Measurements from ENCODE around the gene ALKAL2.

DNA sequence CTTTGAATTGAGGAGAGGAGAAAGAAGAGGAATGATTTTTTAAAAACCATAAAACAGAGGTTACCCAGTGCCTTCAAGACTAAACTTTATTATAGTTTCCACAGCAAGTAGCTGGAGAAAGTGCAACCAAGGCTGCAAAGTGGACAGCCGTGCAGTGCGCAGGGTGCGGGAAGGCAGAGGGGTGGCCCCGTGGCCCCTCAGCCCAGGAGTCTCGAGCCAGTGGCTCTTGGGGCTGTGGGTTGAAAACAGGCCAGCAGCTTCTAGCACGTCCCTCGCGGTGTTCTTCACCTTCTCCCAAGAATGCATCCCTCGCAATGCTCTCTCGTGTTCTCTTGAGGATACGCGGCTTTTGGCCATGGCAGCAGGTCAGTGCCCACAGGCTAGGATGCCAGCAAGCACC lies 28.5 kb upstream of the ALKAL2 start:
- TF ChIP-seq, protein P1, sequence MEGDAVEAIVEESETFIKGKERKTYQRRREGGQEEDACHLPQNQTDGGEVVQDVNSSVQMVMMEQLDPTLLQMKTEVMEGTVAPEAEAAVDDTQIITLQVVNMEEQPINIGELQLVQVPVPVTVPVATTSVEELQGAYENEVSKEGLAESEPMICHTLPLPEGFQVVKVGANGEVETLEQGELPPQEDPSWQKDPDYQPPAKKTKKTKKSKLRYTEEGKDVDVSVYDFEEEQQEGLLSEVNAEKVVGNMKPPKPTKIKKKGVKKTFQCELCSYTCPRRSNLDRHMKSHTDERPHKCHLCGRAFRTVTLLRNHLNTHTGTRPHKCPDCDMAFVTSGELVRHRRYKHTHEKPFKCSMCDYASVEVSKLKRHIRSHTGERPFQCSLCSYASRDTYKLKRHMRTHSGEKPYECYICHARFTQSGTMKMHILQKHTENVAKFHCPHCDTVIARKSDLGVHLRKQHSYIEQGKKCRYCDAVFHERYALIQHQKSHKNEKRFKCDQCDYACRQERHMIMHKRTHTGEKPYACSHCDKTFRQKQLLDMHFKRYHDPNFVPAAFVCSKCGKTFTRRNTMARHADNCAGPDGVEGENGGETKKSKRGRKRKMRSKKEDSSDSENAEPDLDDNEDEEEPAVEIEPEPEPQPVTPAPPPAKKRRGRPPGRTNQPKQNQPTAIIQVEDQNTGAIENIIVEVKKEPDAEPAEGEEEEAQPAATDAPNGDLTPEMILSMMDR (IDR thresholded peaks at IDR 0.05; ENCODE audit: poor library complexity, severe bottlenecking), result no peak
- TF ChIP-seq EP300 (conservative IDR thresholded peaks at IDR 0.05; ENCODE audit: poor library complexity, severe bottlenecking) (no peak), RAD21 (conservative IDR thresholded peaks at IDR 0.05) (no peak), SMC3 (conservative IDR thresholded peaks at IDR 0.05; ENCODE audit: poor library complexity) (no peak), TAF1 (IDR thresholded peaks at IDR 0.05; ENCODE audit: low read depth) (no peak), POLR2AphosphoS5 (IDR thresholded peaks at IDR 0.05) (no peak), EZH2 (IDR thresholded peaks at IDR 0.05; ENCODE audit: borderline replicate concordance, insufficient read depth, low read length, poor library complexity, severe bottlenecking) (no peak), MXI1 (conservative IDR thresholded peaks at IDR 0.05; ENCODE audit: poor library complexity, severe bottlenecking) (no peak)
- TF ChIP-seq, protein P2, sequence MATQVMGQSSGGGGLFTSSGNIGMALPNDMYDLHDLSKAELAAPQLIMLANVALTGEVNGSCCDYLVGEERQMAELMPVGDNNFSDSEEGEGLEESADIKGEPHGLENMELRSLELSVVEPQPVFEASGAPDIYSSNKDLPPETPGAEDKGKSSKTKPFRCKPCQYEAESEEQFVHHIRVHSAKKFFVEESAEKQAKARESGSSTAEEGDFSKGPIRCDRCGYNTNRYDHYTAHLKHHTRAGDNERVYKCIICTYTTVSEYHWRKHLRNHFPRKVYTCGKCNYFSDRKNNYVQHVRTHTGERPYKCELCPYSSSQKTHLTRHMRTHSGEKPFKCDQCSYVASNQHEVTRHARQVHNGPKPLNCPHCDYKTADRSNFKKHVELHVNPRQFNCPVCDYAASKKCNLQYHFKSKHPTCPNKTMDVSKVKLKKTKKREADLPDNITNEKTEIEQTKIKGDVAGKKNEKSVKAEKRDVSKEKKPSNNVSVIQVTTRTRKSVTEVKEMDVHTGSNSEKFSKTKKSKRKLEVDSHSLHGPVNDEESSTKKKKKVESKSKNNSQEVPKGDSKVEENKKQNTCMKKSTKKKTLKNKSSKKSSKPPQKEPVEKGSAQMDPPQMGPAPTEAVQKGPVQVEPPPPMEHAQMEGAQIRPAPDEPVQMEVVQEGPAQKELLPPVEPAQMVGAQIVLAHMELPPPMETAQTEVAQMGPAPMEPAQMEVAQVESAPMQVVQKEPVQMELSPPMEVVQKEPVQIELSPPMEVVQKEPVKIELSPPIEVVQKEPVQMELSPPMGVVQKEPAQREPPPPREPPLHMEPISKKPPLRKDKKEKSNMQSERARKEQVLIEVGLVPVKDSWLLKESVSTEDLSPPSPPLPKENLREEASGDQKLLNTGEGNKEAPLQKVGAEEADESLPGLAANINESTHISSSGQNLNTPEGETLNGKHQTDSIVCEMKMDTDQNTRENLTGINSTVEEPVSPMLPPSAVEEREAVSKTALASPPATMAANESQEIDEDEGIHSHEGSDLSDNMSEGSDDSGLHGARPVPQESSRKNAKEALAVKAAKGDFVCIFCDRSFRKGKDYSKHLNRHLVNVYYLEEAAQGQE (IDR thresholded peaks at IDR 0.05; ENCODE audit: borderline replicate concordance), result no peak
